ENCODE results near the gene CD40LG. TPM values are rescaled to one million over a fixed set of nuclear protein-coding genes. Genes with fewer than 3 reads are reported as not detected.

CD40LG gene
- total and polyA plus RNA-seq, 2 donors (not counting 3 experiments of a cell fraction or from before 2014, with no cell fraction given) = not detected

GRCh38 chrX:136689436-136689835, 41.5 kb downstream of the CD40LG start:
- no peaks in the 10 kb centered on the region for H3K9me1 ChIP-seq (replicated peaks; ENCODE audit: control insufficient read depth, extremely low read depth, insufficient read depth, low read length)
- CTCF ChIA-PET = no interaction called here
- H3K4me3 ChIP-seq (replicated peaks in 1 of 3; ENCODE audit: insufficient read depth in 1 of 3, low read depth in 1 of 3, low read length in 3 of 3) = no peak overlapping the region
- no peak overlapping the region for H3K27ac ChIP-seq (ENCODE audit: insufficient read depth, low read depth, low read length)
- no peak overlapping the region for H2AFZ ChIP-seq (ENCODE audit: low read depth, low read length)
- BruUV-seq (replicated peaks) = no TSS peak
- intact Hi-C loops (cut with micrococcal nuclease) (no loop called here), dilution Hi-C loops (cut with MboI; ENCODE audit: extremely low pct_ligation_motif_present, low sequenced_read_pairs) (no loop called here)
- no peak overlapping the region for H3K9ac ChIP-seq (replicated peaks; ENCODE audit: extremely low read depth, insufficient read depth, low read length)
- H3K4me1 ChIP-seq (ENCODE audit: control insufficient read depth, extremely low read depth, insufficient read depth, low read length) = no peaks in the 10 kb centered on the region
- FAIRE-seq = no peak
- H3K9me3 ChIP-seq (replicated peaks; ENCODE audit: control insufficient read depth, insufficient read depth, low read length) = no peaks in the 10 kb centered on the region
- H3K36me3 ChIP-seq (ENCODE audit: control insufficient read depth in 2 of 2, extremely low read depth in 1 of 2, insufficient read depth in 2 of 2, low read length in 2 of 2) = no peaks in the 10 kb centered on the region
- DNase-seq (ENCODE audit: low read depth, low spot score) = no peak
- POLR2A ChIA-PET = no interaction called here
- no peak overlapping the region for H3K4me2 ChIP-seq (ENCODE audit: insufficient read depth, low read length)
- TF ChIP-seq MYC (IDR thresholded peaks at IDR 0.05; ENCODE audit: low read depth, low read length) (no peak), FOS (IDR thresholded peaks at IDR 0.05; ENCODE audit: borderline replicate concordance, insufficient read depth, low read length) (no peak)
- H4K20me1 ChIP-seq (replicated peaks; ENCODE audit: control insufficient read depth, extremely low read depth, insufficient read depth, low read length) = no peaks in the 10 kb centered on the region
- no peaks in the 10 kb centered on the region for H3K79me2 ChIP-seq (ENCODE audit: control insufficient read depth, insufficient read depth, low read length)
- no peaks in the 10 kb centered on the region for H3K27me3 ChIP-seq (ENCODE audit: control insufficient read depth in 2 of 2, insufficient read depth in 2 of 2, low read length in 2 of 2)

- no peak for TF ChIP-seq JUN (IDR thresholded peaks at IDR 0.05; ENCODE audit: borderline replicate concordance, insufficient read depth, insufficient read length, low read depth)
- TF ChIP-seq POLR2AphosphoS5 (IDR thresholded peaks at IDR 0.05; ENCODE audit: insufficient read depth, low read depth, low read length) = no peak
- TF ChIP-seq MYC (IDR thresholded peaks at IDR 0.05; ENCODE audit: low read depth, low read length) = no peak
- TF ChIP-seq CTCF (IDR thresholded peaks at IDR 0.05; ENCODE audit: extremely low read depth in 1 of 2, insufficient read depth in 1 of 2, low read depth in 1 of 2, low read length in 2 of 2) = no peak
- TF ChIP-seq EZH2 (IDR thresholded peaks at IDR 0.05; ENCODE audit: borderline replicate concordance, low read depth, low read length, severe bottlenecking) = no peak
- no peak for TF ChIP-seq MAX (IDR thresholded peaks at IDR 0.05; ENCODE audit: insufficient read depth, insufficient read length)
- no peak for TF ChIP-seq GATA2 (IDR thresholded peaks at IDR 0.05; ENCODE audit: insufficient read depth, insufficient read length, low read depth, low read length)
- no peak for TF ChIP-seq POLR2A (IDR thresholded peaks at IDR 0.05; ENCODE audit: low read depth, low read length)
- no peak for TF ChIP-seq FOS (IDR thresholded peaks at IDR 0.05; ENCODE audit: borderline replicate concordance, insufficient read depth, low read length)
- no peaks in the 10 kb centered on the region for H4K20me1 ChIP-seq (replicated peaks; ENCODE audit: control insufficient read depth, extremely low read depth, insufficient read depth, low read length)
- no TSS peak for BruUV-seq (replicated peaks)
- FAIRE-seq (no peak), DNase-seq (ENCODE audit: low read depth, low spot score) (no peak)
- CTCF ChIA-PET = no interaction called here
- H3K79me2 ChIP-seq (ENCODE audit: control insufficient read depth, insufficient read depth, low read length) = no peaks in the 10 kb centered on the region
- no peak overlapping the region for H3K9ac ChIP-seq (replicated peaks; ENCODE audit: extremely low read depth, insufficient read depth, low read length)
- H3K4me2 ChIP-seq (ENCODE audit: insufficient read depth, low read length) = no peak overlapping the region
- intact Hi-C loops (cut with micrococcal nuclease) (no loop called here), dilution Hi-C loops (cut with MboI; ENCODE audit: extremely low pct_ligation_motif_present, low sequenced_read_pairs) (no loop called here)
- H3K27ac ChIP-seq (ENCODE audit: insufficient read depth, low read depth, low read length) = no peak overlapping the region
- no peak overlapping the region for H3K4me3 ChIP-seq (replicated peaks in 1 of 3; ENCODE audit: insufficient read depth in 1 of 3, low read depth in 1 of 3, low read length in 3 of 3)
- H3K36me3 ChIP-seq (ENCODE audit: control insufficient read depth in 2 of 2, extremely low read depth in 1 of 2, insufficient read depth in 2 of 2, low read length in 2 of 2) = no peaks in the 10 kb centered on the region
- no peaks in the 10 kb centered on the region for H3K9me3 ChIP-seq (replicated peaks; ENCODE audit: control insufficient read depth, insufficient read depth, low read length)
- H3K4me1 ChIP-seq (ENCODE audit: control insufficient read depth, extremely low read depth, insufficient read depth, low read length) = no peaks in the 10 kb centered on the region
- H2AFZ ChIP-seq (ENCODE audit: low read depth, low read length) = no peak overlapping the region
- no peaks in the 10 kb centered on the region for H3K9me1 ChIP-seq (replicated peaks; ENCODE audit: control insufficient read depth, extremely low read depth, insufficient read depth, low read length)
- POLR2A ChIA-PET = no interaction called here
- H3K27me3 ChIP-seq (ENCODE audit: control insufficient read depth in 2 of 2, insufficient read depth in 2 of 2, low read length in 2 of 2) = no peaks in the 10 kb centered on the region
These were observed 43.3 kb downstream of the CD40LG start for GRCh38 chrX:136691028-136691809.

Measured in endothelial cell of umbilical vein (primary cell).